ENCODE measurements around the gene CASZ1.

DNA sequence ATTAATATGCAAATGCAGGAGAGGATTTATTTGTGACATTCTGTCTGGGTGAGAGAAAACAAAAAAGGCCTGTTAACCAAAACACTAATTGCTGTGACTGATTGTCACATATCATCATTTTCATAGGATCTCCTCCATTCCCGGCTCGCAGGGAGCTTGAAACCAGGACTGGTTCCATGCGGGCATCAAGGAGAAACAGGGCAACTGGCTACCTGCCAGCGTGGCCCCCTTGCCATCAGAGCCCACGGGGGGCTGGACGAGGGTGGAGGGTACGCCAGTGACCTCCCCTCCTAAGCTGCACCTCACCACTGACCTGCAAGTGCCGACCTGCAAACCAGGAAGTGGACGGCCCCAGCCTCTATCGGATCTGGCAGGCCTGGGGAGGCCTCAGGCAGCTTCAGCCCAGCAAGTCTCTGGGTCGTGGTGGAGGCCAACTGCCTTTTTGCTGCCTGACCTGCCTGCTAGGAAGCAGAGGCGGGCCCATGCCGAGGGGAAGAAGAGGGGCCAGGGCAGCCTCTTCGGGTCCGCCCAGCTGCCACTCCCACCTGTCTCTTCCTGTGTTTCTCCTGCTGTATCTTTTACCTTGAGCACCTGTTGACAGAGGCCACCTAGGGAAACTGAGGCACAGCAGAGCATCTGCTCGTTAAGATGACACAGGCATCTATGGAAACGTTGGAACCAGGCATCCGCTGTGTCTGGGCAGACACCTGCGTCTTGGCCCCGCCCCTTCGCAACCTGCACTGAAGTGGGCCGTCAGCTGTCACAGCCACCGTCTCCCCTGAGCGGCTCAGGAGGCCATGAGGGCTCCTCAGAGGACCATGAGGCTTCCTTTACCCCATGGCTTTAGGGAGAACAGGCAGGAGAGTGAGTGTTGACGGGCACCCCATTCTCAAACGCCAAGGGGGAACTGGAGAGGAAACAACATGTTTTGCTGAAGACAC, 74.8 kb downstream of the CASZ1 start:
- TF ChIP-seq CTCF (IDR thresholded peaks at IDR 0.05 in 8 of 11, conservative IDR thresholded peaks at IDR 0.05 in 3 of 11) (no peak), POLR2A (IDR thresholded peaks at IDR 0.05) (no peak), POLR2AphosphoS5 (IDR thresholded peaks at IDR 0.05) (no peak)

All from spleen (tissue), 7 donors.